ENCODE data around the gene PDE4D. TPM values are rescaled to one million over a fixed set of nuclear protein-coding genes. Genes with fewer than 3 reads are reported as not detected.

Gene PDE4D
- total RNA-seq, 1 donor from 2014 or later = 2.3 TPM

DNA sequence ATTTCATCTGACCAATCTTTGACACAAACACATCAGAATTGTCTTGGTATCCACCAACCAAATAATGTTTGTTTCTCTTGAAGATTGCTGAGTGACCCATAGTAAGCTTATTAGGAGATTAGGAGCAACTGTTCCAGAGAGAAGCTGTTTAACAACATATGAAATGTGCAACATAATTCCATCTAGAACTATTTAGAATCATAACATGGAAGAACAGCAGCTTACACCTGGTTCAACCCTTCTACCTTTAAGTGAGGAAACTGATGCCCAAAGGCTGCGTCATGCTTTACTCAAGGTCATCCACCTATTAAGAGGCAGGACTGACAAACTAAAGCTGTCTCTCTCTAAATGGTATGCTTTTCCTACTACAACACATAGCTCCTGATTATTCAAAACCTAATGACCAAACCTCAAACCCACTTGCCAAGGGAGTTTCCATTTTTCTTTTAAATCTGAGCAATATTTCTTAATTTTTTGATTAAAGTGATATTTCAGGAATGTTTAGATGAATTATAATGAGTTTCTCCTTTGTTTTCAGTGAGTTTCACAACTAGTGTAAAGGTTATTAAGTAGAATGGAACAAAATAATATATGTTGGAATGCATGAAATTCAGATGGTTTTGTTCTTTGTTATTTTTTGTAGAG, 764.8 kb downstream of the PDE4D start:
- no peaks in the 10 kb centered on the region for H3K9me3 Mint-ChIP-seq
- peaks cover 3% of the 10 kb centered on the region for H3F3A ChIP-seq (ENCODE audit: low read depth)
- H3K27ac ChIP-seq = no peak overlapping the region
- H3K4me3 ChIP-seq = no peak overlapping the region
- TF ChIP-seq, protein P1, sequence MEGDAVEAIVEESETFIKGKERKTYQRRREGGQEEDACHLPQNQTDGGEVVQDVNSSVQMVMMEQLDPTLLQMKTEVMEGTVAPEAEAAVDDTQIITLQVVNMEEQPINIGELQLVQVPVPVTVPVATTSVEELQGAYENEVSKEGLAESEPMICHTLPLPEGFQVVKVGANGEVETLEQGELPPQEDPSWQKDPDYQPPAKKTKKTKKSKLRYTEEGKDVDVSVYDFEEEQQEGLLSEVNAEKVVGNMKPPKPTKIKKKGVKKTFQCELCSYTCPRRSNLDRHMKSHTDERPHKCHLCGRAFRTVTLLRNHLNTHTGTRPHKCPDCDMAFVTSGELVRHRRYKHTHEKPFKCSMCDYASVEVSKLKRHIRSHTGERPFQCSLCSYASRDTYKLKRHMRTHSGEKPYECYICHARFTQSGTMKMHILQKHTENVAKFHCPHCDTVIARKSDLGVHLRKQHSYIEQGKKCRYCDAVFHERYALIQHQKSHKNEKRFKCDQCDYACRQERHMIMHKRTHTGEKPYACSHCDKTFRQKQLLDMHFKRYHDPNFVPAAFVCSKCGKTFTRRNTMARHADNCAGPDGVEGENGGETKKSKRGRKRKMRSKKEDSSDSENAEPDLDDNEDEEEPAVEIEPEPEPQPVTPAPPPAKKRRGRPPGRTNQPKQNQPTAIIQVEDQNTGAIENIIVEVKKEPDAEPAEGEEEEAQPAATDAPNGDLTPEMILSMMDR (IDR thresholded peaks at IDR 0.05) = no peak
- no peak for TF ChIP-seq EZH2 (IDR thresholded peaks at IDR 0.05)
- TF ChIP-seq EZH2phosphoT487 (IDR thresholded peaks at IDR 0.05) = no peak
- H3K27me3 ChIP-seq = no peaks in the 10 kb centered on the region
- DNase-seq (ENCODE audit: low spot score) = no peak
- no peak overlapping the region for H3K9ac ChIP-seq
- H3K36me3 Mint-ChIP-seq = no peaks in the 10 kb centered on the region
- H4K20me1 ChIP-seq (ENCODE audit: low read depth) = no peaks in the 10 kb centered on the region
- H3K4me3 Mint-ChIP-seq = no peak overlapping the region
- H3K36me3 ChIP-seq = no peaks in the 10 kb centered on the region
- no peaks in the 10 kb centered on the region for H3K79me2 ChIP-seq (ENCODE audit: low read depth)
- peaks cover 43% of the 10 kb centered on the region for H3K4me1 ChIP-seq
- H3K27me3 Mint-ChIP-seq (ENCODE audit: insufficient read depth, low read depth) = no peaks in the 10 kb centered on the region
- H3K9me3 ChIP-seq (ENCODE audit: low read depth) = no peaks in the 10 kb centered on the region
- H3K4me1 Mint-ChIP-seq = peaks cover 10% of the 10 kb centered on the region
- no peak overlapping the region for H3K4me2 ChIP-seq
- no peak overlapping the region for H3K27ac Mint-ChIP-seq
- no peak overlapping the region for H2AFZ ChIP-seq (replicated peaks)

DNA sequence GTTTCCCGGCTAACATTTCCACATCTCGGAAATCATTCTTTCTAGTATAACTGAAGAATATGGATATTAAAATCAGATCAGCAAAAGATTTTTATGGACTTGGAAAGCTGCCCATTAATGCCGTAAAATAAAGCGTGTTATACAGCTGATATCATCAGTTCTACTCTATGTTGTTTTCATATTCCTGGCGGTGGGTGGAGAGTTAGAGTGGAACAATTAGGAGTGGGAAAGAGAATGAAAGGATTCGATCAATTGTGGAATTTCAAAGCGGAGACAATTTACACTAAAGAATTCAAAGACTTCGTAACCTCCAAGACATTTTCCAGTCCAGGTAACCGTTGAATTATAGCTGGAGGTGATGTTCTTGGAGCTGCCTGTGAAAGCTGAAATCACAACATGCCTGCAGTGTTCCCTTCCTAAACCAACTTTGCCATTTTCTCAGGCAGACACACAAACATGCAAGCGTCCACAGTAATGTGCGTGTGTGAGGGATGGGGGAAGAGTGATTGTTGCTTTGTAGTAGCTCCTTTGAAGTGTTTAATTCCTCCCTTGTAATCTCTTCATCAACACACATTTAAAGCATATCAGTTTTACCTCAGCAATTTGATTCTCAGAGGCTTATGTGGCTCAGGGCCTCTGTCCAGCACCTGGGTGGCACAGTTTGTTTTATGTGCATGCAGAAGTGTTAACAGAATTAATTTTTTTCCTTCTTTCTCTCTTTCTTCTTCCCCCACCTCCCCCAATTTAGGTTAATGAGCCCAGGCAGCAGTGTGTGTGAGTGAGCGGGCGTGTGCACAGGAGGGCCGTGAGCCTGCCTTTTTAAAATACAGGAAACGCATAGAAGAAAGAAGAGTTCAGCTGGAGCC, 766.6 kb downstream of the PDE4D start:
- Histone ChIP-seq H3K4me3 (peak overlapping the region; percentile 36), H3K4me1 (peaks cover 45% of the 10 kb centered on the region), H2AFZ (replicated peaks) (peak overlapping the region; percentile 70)

DNA sequence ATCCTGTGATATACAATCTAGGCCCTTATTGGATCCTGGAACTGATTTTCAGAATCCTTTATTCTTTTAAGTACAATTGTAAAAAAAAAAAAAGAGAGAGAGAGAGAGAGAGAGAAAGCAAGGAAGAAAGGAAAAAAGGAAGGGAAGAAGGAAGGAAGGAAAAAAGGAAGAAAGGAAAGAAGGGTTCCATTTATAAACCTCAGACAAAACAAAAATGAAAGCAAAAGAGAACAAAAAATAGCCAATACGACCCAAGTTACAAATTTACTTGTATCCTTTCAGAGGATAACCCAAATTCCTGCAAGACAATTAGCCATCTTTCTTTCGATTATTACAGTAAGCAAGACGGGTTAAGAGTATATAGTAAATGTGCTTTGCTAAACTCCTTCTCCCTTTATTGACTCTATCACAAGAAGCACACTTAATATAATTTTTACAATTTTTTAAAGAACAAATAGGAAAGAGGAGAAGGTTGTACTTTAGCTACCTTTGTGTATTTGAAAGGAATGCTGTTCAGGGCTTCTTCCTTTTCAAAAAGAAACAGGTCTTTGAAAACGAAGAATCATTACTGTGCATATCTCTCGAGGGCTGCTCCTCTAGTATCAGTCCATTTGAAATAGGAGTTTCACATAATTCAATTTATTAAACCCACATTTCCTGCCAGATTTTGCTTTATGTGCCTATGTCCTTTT, 767.4 kb downstream of the PDE4D start:
- H3K4me1 ChIP-seq = peaks cover 45% of the 10 kb centered on the region
- peak overlapping the region; percentile 0 for H3K27ac Mint-ChIP-seq
- H2AFZ ChIP-seq (replicated peaks) = peak overlapping the region; percentile 70

More for the DNA sequence above, 766.6 kb downstream of the PDE4D start:
- Mint-ChIP-seq H3K27ac (no peak overlapping the region), H3K4me1 (peaks cover 10% of the 10 kb centered on the region), H3K36me3 (no peaks in the 10 kb centered on the region), H3K9me3 (peaks cover 2% of the 10 kb centered on the region), H3K27me3 (ENCODE audit: insufficient read depth, low read depth) (peaks cover 3% of the 10 kb centered on the region), H3K4me3 (no peak overlapping the region)
- Histone ChIP-seq H3K27me3 (no peaks in the 10 kb centered on the region), H3K9ac (no peak overlapping the region), H3K9me3 (ENCODE audit: low read depth) (no peaks in the 10 kb centered on the region), H3K79me2 (ENCODE audit: low read depth) (no peaks in the 10 kb centered on the region), H4K20me1 (ENCODE audit: low read depth) (no peaks in the 10 kb centered on the region), H3K36me3 (no peaks in the 10 kb centered on the region), H3F3A (ENCODE audit: low read depth) (peaks cover 3% of the 10 kb centered on the region), H3K27ac (peak overlapping the region; percentile 93), H3K4me2 (peak overlapping the region; percentile 74)
- DNase-seq (ENCODE audit: low spot score) = no peak
- no peak for TF ChIP-seq EZH2 (IDR thresholded peaks at IDR 0.05)
- no peak for TF ChIP-seq EZH2phosphoT487 (IDR thresholded peaks at IDR 0.05)
- TF ChIP-seq, protein P1 (IDR thresholded peaks at IDR 0.05) = no peak

More for the DNA sequence above, 767.4 kb downstream of the PDE4D start:
- no peaks in the 10 kb centered on the region for H3K36me3 ChIP-seq
- H3K9me3 Mint-ChIP-seq = peaks cover 2% of the 10 kb centered on the region
- no peak overlapping the region for H3K9ac ChIP-seq
- no peak for DNase-seq (ENCODE audit: low spot score)
- peaks cover 10% of the 10 kb centered on the region for H3K4me1 Mint-ChIP-seq
- H3K27me3 ChIP-seq = no peaks in the 10 kb centered on the region
- H3K36me3 Mint-ChIP-seq = no peaks in the 10 kb centered on the region
- no peaks in the 10 kb centered on the region for H3K9me3 ChIP-seq (ENCODE audit: low read depth)
- TF ChIP-seq, protein P1 (IDR thresholded peaks at IDR 0.05) = no peak
- no peak for TF ChIP-seq EZH2phosphoT487 (IDR thresholded peaks at IDR 0.05)
- no peaks in the 10 kb centered on the region for H4K20me1 ChIP-seq (ENCODE audit: low read depth)
- no peaks in the 10 kb centered on the region for H3K79me2 ChIP-seq (ENCODE audit: low read depth)
- H3K27me3 Mint-ChIP-seq (ENCODE audit: insufficient read depth, low read depth) = peaks cover 3% of the 10 kb centered on the region
- no peak overlapping the region for H3K27ac ChIP-seq
- no peak overlapping the region for H3K4me3 ChIP-seq
- H3F3A ChIP-seq (ENCODE audit: low read depth) = peaks cover 3% of the 10 kb centered on the region
- peak overlapping the region; percentile 74 for H3K4me2 ChIP-seq
- no peak overlapping the region for H3K4me3 Mint-ChIP-seq

Data from neural progenitor cell (in vitro differentiated cells).